Hypothalamus (tissue), 51 donors: ENCODE data around the gene CUTA.

Experiments
- DNase-seq, 51 donors: peaks; one replicate each; lab custom pipeline; 2025; lab: John Stamatoyannopoulos, UW

The CUTA gene

DNA sequence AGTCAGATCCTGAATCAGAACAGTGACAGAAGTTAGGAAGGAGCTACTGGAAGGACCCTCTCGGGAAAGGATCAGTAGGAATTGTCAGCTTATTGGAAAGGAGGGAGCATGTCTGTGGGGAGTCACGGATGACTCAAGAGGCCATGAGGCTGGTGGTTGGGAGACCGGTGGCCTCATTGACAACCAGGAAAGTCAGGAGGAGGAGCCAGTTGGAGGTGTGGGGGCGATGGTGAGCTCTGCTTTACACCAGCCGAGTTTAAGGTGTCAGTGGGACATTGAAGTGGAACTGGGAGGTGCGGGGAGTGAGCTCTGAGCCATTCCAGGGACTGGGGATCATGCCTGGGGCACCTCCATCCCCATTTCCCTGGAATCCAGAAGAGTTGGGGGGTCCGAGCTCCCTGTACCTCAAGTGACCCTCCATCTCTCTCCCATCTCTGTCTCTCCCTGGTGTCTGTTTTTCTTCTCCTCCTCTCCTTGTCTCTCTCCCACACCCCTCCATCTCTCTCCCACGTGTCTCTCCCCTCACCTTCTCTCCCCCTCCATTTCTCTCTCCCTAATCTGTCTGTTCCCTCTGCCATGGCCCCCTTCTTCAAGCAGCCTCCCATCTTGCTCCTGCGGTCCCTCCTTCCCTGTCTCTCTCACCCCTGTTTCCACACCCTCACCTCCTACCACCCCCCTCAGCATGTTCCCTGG lies 22.2 kb upstream of the CUTA start:
- DNase-seq: peak in 2 of 51 donors; percentile 9 to 34

DNA sequence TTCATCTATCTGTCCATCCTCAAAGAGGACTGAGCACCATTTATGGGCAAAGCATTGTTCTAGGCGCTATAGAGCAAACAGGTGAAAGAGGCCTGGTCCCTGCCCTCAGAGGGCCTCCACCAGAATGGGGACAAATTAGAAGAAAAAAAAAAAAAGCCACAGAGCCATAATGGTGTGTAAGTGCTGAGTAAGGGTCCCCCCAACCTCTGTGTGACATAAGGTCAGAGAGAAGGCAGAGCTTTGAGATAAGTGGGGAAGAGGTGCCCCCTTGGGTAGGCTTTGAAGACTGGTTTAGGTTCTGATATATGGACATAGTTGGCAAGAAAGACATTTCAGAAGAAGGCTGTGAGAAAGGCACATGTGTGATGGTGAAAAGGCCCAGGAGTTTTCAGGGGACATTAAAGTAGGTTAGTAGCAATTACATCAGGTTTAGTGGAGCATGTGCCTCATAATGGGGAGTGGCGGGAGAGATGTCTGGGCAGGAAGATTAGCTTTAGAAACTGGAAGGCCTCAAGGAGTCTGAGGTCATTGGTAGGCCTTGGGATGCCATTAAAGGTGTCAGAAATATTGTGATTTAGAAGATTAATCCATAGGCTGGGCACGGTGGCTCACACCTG lies 21.2 kb upstream of the CUTA start:
- no peak for DNase-seq

DNA sequence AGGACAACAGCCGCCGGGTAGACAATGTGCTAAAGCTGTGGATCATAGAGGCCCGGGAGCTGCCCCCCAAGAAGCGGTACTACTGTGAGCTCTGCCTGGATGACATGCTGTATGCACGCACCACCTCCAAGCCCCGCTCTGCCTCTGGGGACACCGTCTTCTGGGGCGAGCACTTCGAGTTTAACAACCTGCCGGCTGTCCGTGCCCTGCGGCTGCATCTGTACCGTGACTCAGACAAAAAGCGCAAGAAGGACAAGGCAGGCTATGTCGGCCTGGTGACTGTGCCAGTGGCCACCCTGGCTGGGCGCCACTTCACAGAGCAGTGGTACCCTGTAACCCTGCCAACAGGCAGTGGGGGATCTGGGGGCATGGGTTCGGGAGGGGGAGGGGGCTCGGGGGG lies 19.8 kb upstream of the CUTA start:
- DNase-seq: no peak

DNA sequence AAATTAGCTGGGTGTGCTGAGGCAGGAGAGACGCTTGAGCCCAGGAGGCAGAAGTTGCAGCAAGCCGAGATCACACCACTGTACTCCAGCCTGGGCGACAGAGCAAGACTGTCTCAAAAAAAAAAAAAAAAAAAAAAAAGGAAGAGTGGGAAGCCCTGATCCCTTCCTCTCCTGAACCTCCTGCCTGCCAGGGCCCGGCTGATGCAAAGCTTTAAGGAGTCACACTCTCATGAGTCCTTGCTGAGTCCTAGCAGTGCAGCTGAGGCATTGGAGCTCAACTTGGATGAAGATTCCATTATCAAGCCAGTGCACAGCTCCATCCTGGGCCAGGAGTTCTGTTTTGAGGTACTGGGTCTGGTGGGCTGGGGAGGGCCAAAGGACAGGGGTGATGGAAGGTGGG lies 17.1 kb upstream of the CUTA start:
- DNase-seq: no peak

DNA sequence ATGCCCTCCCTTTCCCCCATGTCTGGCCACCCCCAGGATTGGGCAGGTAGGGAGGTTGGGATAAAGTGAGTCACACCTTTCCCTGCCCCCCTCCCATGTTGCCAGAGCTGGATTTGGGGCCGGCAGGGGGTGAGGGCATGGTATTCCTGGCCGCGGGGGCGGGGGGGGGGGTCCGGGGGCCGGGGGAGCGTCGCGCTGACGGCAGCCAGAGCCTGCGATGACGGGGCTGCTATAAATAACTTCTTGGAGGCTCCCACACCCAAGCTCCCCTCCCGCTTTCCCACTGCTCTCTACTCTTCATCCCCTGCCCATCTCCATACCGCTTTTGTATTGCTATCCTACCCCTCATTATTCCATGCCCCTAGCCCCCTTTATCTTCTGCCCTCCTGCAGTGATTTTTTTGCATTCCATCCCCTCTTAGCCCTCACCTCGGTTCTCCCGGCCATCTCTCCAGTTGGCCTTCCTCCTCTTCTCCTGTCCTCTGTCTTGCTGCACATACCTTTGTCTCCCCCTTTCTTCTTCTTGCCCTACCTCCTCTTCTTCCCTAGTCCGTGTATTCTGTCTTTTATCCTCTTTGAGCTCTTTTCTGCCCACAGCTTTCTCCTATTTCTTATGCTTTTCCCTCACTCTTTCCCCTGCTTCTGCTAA lies 15.8 kb upstream of the CUTA start:
- peak in 1 of 51 donors; percentile 14 for DNase-seq

DNA sequence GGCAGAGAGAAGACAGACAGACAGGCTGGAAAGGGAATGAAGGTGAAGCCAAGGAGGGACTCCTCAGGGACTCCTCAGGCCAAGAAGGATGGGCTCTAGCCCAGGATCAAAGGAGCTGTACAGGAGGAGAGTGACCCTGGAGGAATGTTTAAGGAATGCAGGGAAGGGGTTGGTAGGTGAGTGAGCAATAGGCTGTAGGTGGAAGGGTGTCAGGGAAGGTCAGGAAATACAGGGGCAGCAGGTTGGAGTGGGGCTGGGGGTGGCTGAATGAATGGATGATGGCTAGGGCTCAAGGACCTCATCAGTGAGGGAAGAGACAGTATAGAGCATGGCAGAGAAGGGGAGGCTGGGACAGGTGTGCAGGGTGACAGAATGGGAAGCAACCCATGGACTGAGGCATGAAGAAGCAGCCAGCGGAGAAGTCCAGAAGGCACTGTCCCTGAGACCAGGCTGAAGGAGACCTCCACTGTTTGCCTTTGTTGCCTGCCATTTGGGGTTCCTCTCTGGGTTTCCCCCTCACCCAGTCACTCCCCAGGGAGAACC lies 15.2 kb upstream of the CUTA start:
- DNase-seq: no peak

DNA sequence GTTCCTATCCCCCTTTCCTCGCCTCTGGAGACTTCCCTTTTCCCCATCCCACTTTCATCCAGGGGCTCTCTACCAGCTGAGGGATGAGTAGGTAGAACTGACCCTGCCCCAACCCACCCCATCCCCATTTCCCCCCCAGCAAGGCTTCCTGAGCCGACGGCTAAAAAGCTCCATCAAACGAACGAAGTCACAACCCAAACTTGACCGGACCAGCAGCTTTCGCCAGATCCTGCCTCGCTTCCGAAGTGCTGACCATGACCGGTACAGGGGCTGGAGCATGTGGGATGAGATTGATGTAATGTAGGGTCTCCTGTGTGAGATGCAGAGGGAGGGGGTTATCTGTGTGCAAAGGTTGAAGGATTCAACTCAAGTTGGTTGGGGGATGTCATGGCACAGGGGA lies 14.6 kb upstream of the CUTA start:
- DNase-seq: no peak

DNA sequence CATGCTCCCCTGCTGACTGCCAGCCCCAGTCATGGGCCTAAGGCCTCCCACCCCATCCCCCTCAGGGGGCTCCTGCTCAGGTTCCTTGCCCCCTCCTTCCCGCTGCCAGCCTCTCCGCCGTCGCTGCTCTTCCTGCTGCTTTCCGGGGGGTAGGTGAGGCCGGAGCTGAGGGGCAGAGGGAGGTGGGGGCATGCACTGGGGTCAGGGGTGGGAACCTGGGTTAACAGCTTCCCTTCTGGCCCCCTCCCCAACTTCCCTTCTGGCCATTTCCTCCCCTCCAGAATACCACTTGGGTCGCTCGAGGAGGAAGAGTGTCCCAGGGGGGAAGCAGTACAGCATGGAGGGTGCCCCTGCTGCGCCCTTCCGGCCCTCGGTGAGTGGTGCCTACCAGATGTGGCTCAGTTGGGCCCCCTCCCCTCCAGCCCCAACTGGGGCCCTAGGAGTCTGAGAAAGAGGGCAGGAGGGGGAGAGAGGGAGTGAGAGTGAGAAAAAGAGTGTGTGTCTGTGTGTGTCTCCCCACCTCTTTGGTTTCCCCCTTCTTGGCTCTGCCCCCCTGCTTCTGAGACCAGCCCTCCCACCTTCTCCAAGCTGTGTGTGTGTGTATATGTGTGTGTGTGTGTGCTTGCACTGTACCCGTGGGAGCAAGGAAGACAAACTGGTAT lies 14.1 kb upstream of the CUTA start:
- DNase-seq: no peak

DNA sequence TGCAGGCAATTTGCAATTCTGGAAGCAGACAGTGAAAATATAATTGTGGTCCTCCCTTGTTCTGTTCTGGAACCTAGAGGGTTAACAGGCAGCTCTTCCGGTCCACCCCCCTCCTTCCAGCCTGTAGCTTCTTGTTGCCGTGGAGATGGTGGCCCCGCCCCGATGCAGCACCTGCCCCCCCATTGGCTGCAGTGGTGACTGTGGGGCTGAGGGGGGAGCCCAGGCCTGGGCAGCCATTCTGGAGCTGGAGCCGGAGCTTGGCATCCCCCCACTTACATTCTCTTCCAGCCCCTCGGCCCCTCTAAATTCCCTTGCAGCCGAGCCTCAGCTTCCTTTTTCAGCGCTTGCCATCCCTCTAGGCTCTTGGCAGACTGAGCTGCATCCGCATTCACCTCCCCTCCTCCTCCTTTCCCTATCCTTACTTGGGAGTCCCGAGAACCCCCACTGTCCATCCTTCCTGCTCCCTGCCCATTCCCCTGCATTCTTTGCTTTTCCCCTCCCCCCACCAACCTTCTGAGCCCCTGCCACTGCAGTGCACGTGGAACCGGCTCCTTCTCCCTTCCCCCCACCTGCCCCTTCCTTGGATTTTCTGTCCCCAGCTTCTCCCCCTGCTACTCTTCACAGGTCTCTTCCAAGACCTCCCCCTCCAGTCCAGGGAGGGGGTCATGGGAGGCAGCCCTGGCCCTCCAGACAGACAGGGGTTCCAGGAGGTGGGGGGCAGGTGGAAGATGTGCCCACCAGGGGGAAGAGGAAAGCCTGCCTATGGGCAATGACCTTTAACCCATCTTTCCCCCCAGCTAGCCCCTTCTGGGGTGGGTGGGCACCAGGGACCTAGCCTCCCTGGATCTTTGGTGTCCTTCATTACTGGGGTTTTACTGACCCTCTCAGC lies 13.3 kb upstream of the CUTA start:
- peak in 50 of 51 donors; percentile 15 to 91 (median 74) for DNase-seq

DNA sequence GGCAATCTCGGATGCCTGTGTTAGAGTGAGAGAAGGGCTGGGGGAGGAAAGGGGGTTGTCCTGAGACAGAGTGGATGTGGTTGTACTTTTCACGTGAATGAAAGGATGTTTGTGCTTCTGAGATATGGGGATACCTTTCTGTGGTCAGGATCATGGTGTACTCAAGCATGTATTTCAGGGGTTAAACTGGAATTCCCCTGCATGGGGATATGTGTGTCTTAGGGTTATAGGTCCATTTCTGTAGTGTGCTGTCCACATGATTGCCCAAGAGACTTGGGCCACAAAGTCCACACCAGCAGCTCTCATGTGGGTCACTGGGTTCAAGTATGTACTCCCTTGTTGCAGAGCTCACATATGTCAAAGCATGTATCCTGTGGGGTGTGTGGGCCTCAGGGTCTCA lies 12.4 kb upstream of the CUTA start:
- DNase-seq: no peak

DNA sequence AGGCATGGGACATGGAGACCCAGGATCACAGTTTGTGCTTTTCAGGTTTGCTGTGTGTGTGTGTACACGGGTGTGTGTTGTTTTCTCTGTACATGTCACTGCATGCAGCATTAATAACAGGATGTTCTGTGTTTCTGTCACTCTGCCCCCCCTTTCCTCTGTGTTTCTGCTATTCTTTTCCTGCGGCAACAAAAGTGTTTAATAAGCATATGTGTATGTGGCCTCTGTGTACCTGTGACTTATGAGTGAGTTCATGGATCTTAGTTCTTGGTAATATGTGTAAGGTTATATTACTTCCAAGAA lies 11.8 kb upstream of the CUTA start:
- DNase-seq: peak in 1 of 51 donors; percentile 6

DNA sequence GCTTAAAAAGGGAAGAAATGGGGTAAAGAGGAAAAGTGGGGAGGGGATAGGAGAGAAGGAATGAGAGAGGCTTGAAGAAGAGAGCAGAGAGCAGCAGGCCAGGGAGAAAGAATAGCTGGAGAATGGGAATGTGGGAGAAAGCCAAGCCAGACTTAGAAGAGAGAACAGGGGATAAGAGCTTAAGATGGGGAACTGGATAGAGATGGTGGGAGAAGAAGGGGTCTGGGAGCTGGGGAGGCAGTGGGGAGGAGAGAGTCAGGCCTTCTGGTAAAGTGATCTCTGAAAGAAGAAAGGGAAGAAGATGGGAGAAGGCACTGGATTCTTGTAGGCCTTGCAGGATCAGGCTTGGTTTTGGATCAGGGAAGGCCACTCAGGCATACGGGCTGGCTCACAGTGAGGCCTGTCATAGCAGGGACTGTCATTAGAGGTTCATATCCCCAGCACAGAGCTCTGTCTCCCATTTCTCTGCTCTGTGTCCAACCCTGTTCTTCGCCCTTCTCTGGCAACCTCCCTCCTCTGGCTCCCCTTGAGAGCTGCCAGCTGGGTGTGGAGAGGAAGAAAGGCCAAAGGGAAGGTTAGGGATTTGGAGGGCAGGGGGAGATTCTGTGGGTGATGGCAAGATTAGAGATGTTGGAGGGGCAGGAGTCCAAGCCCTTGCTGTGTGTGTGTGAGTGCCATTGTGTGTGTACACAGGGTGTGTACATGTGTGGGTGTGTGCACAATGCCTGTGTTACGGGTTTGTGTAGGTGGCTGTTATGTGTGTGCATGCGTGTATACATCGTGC lies 11.3 kb upstream of the CUTA start:
- peak in 1 of 51 donors; percentile 25 for DNase-seq

DNA sequence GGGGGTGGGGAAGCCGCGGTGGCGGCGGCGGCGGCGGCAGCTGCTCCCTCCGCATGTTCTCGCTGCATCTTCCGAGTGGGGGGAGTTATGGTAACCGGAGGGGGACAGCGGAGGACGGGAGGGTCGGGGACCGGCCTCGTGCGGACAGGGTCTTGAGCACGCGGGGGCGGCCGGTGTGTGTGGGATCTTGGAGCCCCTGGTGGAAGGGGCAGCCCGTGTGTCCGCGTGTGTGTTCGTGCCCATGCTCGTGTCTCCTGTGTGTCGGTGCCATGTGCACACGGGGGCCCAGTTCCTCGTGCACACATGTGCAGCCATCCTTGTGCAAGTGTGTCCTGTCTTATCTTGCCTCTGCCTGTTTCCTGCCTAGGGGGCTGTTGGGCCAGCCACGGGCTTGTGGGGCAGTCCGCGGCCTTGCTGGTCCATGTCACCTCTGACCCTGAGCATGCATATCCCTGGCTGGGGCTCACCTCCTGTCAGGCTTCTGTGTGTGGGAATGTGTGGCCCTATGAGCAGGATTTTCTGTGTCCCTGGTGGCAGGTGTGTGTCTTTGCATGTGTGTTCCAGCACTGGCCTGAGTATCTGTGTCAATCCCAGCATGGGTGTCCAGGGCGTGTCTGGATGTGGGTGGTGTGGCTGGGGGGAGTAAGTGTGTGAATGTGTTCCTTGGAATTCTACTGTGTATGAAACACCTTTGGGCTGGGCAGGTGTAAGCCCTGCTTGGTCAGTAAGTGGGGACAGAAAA lies 10.5 kb upstream of the CUTA start:
- DNase-seq: peak in 2 of 51 donors; percentile 40 to 54

DNA sequence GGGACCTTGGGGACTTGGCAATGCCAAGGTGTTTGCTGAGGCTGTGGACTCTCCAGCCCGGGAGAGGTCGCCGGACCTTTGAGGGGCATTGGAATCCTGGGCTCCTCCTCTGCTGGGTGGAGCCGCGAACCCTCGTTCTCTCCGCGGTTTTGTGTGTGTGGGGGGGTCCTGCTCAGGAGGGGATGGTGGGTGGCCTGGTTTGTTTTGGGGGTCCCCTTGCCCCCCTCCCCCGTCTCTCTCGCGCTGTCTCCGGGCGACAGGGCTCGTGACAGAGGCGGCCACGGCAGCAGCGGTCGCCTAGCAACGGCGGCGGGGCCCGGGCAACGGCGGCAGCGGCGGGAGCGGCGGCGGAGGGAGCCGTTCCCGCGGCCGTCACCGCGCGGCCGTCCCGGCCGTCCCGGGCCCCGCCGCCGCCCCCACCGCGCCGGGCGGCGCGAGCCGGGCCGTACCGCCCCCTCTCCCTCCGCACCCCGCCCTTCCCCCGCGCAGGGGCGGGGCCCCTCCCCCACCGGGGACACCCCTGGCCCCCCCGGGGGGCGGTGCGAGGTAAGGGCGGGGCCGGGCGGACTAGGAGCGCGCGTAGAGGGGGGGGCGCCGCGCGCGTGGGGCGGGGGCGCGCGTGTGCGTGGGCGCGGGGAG lies 9.8 kb upstream of the CUTA start:
- peak in 41 of 51 donors; percentile 13 to 76 (median 38) for DNase-seq

DNA sequence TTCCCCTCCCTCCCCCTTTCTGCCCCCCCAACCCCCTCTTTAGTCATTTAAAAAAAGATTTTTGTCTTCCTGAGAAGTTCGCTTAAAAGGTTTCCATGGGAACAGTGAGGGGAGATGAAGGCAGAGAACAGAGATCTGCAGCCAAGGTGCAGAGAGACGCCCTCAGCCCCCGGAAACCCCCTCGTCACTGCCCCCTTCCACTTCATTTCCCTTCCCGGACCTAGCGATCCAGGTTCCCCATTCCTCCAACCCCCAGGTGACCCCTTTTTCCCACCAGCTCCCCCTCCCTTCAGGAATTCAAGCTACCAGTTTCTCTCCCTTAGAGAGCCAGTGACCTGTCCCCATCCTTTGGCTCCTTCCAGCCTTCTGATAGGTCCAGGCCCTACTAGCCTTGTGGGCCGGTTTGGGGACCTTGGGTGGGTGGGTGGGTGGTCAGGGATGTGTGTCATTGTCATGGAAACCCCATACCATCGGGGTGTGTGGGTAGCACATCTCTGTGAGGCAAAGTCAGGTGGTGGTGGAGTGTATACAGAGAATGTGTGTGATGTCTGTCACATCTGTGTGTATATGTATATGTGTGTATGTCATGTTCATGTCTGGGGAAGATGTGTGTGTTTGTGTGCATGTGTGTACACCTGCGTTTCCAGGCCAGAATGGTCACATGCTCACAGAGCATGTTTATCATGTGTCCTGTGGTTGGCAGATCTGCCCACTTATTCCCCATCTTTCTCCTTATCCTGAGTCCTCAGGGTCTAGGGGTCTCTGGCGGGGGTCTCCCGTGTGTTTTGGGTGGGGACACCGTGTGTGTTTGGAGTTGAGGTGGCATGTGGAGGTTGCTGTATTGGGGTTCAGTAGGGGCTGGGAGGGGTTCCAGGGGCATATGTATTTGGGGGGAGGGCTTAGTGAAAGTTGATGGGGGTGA lies 8.9 kb upstream of the CUTA start:
- DNase-seq: peak in 6 of 51 donors; percentile 24 to 65 (median 39)

DNA sequence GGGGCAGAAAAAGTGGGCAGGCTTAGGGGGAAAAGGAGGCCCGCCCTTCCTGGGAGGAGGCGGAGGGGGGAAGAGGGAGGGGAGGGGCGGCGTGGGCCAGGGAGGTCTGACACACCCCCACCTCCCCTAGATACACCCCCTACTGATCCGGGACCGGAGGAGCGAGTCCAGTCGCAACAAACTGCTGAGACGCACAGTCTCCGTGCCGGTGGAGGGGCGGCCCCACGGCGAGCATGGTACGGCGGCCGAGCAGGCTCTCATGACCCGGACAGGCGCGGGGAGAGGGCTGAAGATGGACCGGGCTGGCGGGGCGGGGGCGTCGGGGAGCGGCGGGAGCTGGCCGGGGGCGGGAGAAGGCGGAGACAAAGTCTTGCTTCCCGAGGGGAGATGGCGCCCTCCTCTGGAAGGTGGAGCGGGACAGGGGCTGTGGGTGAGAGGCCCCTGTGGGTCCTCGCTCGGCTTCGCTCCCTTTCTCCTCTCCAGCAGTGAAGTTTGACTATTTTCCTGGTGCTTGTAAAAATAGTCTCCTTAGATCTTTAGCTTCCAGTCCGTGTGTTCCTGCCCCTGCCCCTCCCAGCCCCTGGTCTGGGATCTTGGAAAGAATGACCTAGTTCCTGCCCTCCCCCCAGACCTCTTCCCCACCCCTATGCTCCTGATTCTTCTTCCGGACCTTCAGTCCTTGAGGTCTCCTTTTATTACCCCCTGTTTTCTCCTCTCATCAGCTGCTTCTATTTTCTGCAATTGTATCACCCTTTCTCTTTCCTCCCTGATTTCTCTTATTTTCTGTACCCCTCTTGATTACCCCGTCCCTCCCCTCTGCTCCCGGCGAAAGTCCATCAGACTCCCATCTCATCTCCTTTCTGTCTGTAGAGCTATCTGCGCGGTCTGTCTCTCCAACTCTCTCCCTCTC lies 8.0 kb upstream of the CUTA start:
- DNase-seq: peak in 49 of 51 donors; percentile 35 to 92 (median 76)
